ENCODE results near the gene GRM4.
"Not testable (repeated sequence)": the region's sequence is repeated elsewhere in the genome, so short reads cannot be mapped to it uniquely, and the experiment has no call there.

GRM4 gene

DNA sequence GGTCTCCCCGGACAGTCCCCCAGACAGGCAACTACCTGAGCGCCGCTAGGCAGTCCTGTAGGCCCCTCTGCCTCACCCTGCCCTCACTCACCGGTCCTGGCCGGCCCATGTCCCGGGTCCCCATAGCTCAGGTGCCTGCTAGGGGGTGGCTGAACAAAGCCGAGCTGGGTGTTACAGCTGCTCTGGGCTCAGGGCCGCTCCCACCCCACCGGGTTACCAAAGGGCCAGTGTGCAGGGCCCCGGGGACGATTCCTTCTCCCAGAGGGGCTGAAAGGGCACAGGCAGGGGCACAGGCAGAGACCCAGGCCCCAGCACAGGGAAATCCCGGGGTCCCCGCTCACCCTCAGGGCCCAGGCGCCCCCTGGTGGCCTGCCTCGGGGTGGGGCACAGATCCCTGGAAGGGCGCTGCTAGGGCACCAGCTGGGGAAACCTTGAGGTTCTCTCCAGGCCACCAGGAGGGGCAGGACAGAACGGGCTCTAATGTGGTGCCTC is 118.4 kb downstream of the GRM4 start:
- peak in 6 of 58 donors; percentile 3 to 17 (median 8) for DNase-seq

DNA sequence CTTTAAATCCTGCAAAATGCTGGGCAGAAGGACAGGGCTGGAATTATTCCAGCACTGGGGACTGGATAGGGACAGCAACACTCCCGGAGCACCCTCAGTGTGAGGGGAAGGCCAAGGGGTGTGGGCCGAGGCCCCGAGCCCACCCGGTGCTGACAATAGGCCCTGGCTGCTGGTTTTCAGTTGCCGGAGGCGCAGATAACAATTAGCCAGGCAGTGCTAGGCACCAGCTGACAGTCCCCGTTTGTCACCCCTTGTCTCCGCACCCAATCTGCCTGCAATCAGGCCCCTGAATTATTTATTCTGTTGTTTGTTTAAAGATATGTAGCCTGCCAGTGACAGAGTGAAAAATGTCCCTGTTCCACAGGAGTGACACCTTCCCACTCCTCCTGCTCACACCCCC is 120.0 kb downstream of the GRM4 start:
- no peak for DNase-seq

DNA sequence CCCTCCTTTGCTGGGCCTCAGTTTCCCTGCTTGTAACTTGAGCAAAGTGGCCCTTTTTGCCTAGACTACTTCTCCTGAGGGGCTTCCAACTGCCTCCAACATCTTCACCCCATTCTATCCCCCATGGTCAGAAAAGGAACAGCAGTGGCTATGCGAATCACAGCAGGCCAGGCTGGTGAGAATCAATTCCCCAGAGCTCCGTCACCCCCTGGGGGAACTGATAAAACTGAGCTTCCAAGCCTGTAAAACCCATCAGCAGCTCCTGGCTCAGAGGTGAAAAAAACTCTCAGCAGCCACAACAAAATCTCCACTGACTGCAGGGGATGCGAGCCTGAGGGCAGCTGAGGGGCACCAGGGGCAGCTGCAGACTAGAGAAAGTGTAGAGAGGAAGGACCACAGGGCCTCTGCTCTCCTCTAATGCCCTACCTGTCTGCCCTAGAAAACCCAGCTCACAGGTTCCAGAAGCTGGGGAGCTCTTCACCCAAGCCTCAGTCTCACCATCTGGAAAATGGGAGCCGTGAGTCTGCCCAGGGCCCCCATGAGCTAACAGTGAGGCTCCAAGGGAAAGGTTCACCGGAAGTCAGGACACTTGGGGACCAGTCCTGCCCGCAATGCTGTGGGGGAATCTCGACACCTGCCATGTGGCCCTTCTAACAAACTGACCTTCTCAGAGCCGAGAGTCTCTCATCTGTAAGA is 120.6 kb downstream of the GRM4 start:
- no peak for DNase-seq

DNA sequence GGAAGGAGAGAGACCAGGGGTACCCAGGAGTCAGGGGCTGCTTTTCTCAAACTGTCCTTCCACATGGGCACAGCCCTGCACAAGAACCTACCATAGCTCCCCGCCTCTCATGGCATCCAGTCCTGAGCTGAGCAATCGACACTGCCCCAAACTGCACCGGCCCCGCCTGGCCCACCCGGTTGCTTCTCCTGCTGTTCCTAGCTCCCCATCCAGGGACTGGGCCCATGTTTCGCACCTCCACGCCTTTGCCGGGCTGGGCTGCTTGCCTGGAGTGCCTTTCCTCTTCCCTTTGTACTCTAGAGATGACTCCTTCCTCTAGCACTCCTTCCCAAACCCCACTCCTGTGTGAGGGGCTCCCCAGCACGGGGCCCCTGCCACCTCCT is 123.0 kb downstream of the GRM4 start:
- DNase-seq: no peak

DNA sequence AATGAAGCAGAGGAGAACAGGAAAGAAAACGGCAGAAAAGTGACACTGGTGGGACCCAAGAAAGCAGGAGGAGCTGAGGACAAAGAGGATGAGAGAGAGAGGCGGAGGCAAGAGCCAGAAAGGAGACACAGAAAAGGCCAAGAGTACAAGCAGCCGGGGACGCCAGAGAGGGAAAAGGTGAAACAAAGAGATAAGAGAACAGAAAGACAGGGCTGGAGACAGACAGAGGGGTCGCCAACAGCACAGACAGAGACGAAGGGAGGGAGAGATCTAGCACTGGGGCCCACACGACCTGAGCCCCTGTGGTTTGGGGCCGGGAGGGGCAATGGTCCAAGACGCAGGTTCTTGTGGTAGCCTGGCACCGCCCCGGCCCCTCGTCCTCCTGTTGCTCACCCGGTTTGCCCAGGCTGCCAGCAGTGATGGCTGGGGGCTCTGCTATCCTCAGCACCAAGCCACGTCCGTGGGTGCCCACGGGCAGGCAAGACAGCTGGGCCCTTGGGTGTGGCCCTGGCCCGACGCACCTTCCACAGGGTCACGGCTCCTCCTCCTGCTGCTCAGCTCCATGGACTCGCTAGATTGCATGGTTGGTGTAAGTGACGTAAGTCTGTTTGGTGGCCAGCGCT is 123.5 kb downstream of the GRM4 start:
- DNase-seq: no peak

DNA sequence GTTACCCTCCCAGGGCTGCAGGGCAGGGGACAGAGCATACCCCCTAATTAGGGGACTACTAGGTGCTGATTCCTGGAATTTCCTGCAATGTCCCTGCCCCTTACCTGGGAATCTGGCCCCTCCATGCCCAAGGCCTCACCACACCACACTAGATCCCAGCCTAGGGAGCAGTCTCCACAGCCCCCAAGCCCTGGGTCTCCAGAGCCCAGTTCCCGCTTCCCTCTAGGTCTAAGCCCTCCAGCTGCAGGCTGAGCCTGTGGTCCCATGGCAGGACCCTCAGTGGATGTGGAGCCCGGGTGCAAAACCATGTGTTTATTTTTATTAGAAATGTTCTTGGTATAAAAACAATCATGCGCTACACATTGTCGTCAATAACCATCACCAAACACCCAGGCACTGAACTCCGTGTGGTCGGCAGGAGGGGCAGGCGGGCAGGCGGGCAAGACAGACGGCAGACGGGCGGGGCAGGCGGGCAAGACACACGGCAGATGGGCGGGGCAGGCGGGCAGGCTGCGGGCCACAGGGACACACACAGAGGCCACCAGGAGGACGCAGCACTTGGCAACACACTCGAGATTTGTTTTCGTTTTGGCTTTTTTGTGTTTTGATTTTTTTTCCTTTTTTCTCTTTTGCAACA is 124.2 kb downstream of the GRM4 start:
- DNase-seq: no peak

DNA sequence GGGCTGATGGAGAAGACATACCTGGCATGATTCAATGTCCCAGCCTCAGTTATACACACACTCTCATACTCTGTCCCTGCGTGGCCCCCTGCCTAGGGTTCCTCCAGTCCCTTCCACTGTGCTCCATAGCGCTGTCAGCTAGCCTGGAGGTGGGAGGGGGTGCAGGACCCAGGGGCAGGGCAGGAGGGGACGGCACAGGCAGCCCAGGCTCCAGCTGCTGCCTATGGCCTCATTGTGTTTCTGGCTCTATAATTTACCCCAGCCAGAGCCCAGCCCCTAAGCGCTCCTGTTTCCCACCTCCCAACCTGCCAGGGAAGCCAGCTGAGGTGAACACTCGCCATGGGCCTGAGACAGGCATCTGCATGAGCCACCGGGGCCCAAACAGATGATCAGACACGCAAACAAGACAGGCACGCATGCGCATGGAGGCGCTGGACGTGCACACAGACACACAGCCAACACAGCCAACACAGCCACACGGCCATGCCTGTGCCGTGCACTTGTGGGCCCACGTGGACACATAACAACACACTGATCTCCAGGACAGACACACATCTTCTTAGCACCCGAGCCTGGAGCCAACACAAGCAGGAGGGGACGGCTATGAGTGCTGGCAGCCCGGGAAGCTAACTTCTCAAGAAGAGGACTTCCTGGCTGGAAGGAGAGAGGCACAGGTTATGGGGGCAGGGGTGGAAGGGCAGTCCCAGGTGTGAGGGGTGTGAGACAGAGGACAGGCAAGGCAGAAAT is 124.9 kb downstream of the GRM4 start:
- DNase-seq: no peak

DNA sequence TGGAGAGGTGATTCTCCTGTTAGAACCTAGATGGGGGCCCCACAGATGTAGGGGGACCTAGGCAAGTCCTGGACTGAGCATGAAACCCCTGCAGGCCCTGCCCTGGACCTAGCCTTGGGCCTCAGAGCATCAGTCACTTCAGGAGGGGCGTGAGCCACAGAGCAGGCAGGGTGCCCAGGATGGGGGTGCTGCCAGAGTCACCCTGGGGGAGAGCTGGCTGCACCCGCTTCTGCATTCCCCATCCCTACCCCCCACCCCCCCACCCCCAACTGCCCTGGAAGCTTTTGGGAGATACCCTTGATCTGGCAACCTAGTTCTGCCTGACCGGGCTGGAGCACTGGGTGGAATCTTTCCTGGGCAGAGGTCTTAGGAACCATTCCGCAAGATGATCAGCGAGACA is 125.6 kb downstream of the GRM4 start:
- DNase-seq: no peak

DNA sequence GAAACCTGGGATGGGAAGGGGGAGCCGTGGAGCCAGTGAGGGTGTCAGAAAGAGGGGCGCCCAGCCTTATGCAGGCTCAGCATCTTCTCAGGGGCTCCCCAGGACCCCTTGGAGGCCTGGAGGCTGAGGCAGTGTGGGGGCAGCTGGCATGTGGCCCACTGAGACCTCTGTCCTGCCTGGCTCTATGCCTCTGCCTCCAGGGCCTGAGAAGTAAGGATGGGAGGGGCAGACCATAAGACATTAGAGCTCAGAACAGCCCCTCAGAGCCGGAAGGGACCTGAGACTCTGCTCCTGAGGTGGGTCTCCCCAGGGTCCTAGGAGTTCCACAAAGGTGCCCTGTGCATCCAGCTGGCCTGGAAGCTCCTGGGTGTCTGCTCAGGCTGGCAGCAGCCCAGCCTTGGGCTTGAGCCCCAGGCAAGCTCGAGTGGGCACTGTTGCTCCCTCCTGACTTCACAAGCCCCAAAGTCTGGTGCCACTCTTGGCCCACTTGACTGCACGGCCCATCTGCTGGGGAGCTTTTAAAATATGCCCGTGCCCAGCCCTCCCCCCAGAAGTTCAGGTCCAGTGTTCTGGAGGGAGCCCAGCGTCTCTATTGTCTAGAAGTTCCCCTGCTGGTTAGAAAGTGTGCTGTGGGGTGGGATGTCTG is 126.8 kb downstream of the GRM4 start:
- no peak for DNase-seq

DNA sequence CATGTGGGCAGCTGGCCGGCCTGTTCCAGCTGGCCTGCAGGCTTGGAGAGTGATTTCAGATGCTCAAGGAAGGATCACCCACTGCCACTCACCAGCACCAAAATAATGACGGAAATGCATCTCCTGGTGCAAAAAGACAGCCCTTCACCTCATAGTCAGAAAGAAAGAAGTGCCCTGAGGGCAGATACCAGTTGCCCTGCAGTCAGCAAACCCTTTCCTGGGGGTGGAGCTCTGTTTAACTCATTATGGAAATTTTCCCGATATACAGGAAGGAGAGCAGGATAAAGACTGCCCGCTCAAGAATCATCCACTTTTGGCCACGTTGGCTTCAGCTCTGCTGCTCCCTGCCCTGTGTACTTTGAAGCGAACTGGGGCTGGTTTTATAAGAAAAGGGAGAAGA is 127.9 kb downstream of the GRM4 start:
- no peak for DNase-seq

DNA sequence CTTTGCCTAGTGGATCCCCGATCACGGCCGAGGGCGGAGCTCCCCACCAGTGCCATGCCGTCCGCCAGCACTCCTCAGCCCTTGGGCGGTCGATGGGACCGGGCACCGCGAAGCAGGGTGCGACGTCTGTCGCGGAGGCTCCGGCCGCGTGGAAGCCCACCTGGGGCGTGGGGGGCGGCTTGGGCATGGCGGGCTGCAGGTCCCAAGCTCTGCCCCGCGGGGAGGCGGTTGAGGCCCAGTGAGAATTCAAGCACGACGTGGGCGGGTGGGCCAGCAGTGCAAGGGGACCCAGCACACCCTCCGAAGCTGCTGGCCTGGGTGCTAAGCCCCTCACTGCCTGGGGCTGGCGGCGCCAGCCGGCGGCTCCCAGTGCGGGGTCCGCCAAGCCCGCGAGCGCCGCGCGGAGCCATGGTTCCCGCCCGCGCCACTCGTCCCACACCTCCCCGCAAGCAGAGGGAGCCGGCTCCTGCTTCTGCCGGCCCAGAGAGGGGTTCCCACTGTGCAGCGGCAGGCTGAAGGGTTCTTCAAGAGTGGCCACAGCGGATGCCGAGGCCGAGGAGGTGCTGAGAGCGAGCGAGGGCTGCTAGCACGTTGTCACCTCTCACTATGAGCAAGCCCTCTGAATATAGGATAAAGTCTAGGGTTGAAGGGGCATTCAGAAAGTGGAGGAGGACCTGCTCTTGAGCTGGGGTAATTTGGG is 128.6 kb downstream of the GRM4 start:
- no peak for DNase-seq

DNA sequence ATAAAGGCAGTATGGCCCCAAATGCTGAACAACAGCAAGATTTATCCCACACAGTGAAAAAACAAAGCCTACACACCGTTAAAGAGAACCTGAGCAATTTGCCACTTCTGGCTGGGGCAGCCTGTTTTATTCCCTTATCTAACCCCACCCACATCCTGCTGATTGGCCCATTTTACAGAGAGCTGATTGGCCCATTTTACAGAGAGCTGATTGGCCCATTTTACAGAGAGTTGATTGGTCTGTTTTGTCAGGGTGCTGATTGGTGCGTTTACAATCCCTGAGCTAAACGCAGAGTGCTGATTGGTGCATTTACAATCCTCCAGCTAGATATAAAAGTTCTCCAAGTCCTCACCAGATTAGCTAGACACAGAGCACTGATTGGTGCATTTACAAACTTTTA is 129.3 kb downstream of the GRM4 start:
- not testable (repeated sequence) for DNase-seq

DNA sequence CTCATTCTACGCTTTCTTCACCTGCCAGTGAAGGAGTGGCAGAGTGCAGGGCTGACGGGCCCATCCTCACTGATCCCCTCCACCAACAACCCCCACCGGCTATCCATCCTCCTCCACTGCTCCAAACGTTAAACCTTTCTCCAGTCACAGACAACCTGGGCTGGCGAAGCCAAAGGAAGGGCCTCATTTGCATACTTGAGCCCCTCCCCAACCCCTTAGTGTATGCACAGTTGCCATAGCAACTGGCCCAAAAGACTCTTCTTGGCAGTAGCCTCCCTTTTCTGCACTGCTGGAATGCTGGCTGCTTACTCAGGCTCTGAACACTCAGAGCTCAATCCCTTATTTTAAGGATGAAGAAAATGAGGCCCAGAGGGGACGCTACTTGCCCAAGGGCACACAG is 130.3 kb downstream of the GRM4 start:
- DNase-seq: peak in 3 of 58 donors; percentile 1 to 3 (median 2)

DNA sequence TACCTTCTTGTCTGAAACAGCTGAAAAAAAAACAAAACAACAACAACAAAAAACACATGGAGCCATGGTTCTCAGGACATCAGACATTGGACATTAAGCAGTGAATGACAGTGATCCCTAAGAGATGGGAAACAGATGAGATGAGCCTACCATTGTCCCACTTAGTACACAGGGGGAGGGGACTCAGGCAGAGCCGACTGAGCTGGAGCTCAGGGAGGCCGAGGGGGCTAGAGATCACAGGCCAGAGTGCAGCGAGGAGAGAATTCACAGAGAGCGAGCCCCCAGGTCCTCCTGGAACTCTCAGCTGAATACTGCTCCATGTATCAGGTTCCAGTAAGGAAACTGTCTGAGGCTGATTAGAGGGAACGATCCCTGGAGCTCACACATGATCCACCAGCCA is 134.6 kb downstream of the GRM4 start:
- no peak for DNase-seq

DNA sequence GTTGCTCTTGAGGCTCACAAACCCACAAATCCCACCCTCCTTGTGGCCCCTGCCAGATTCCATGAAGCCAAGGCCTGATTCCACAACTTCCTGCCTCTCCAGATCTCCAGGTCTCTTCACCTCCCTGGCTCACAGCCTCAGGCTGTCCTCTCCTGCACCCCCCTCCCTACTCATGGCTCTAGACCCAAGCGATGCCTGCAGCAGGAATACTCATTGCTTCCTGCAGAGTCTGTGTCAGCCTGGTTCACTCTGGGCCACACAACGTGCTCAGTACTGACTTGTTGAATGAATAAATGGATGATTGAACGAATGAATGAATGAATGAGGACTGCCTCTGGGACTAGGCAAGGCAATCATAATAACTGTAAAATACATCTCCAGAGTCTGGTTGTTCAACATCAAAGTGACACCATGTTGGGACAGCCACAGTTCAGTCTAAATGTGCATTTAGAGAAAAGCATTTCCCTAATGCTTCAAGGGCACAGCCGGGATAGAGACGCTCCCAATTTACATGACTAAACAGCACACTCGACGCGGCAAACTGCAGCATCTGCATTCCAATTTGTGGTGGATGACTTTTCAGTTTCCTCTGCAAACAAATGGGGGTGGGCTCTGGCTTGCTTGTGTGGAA is 139.9 kb downstream of the GRM4 start:
- no peak for DNase-seq

DNA sequence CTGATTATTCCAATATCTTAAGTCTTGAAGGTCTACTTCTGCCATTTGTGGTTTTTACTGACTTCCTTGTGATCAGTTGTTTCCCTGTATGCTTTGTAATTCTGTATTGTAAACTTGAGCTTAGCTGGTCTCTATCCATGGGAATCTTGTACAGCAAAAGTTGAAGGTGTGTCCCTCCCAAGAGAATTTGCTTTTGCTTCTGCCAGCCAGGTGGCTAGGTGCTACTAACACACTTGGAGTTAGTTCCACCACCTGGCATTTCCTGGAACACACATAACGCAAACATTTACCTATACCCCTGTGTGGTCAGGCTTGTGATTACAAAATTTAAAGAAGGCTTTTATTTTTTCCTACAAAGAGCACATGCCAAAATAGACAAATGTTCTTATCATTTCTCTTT is 141.2 kb downstream of the GRM4 start:
- no peak for DNase-seq

DNA sequence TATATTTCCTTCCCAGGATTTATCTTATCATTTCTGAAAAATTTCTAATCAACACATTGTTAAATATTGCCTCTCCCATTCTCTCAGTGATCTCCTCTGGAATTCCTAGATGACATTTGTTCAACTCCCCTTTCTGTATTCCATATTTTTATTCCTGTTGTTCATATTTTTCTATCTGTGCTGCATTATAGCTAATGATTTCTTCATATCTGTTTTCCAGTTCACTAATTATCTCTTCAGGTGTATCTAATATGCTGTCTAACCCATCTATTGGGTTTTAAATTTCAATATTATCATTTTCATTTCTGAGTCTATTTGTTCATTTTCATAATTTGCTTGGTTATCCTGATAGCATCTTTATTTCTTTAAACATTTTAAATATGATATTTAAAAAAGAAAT is 141.9 kb downstream of the GRM4 start:
- DNase-seq: no peak

DNA sequence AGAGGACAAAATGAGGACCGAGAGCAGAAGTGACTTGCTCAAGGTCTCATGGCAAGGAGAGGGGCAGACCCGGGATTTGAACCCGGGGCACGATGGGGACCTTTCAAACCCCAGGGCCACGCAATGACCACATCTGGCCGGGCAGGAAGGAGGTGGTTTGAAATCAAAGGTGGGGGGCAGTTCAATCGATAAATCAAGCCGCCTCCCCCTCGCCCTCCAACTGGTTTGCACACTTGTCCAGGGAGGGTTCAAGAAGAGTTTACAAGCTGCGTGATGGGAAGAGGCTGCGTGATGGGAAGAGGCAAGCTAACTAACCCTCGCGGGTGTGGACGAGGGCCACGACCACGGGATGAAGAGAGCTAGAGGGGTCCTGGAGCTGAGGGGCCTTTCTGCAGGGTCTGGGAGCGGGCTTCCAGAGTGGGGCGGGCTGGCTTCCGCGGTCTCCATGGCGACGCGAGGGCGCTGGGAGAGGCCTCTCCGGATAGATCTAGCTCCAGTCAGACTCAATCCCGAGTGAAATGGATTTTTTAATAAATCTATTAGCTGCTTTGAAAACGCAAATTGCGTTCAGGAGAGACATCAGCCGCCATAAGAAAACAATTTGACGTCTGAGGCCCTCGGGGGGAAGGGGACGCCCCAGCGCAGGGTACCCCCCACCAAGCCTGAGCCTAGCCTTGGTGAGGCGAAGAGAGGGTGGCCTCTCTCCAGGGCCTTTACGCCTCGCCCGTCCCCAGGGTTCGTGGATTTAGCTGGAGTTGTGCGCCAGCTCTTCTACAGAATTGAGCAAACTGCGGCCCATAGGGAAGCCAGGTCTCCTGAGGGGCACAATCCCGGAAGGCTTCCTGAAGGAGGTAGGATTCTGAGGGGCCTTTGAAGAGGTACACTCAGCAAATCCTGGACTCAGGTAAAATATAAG is 143.9 kb downstream of the GRM4 start:
- DNase-seq: no peak

DNA sequence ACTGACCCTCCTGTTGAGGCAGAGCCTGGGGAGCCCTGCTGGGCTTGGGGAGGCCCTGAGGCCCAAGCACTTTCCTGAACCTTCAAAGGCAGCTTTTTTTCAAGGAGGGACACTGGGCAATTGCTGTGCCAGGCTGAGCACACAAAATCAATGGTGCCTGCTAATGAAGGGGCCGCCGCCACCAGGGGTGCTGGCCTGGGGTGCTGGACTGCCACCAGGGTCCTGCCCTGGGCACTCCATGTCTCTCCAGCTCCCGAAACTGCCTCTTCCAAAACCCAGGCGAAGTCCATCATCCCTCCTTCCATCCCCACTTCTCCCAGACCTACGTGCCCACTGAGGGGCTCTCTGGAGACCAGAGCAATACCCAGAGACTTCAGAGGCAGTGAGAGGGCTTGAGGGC is 145.6 kb downstream of the GRM4 start:
- no peak for DNase-seq

All from anterior cingulate cortex (tissue), 58 donors.